HT-29 (cell line): Measurements from ENCODE around the gene HDAC6. TPM values are rescaled to one million over a fixed set of nuclear protein-coding genes. Genes with fewer than 3 reads are reported as not detected.

Experiments
- small RNA-seq: library from RNA; depleted of rRNA; stranded (forward); fragments of <200 nt; gene quantifications from one replicate; pipeline ENCODE3, GENCODE V24; 2014
- total RNA-seq: library from RNA; depleted of rRNA; stranded (reverse); fragments of >200 nt; shearing (Covaris generic); gene quantifications from 2 replicates; pipeline ENCODE4 v1.2.3, GENCODE V29; 2014; rRNA removed

Gene HDAC6
- total RNA-seq, 1 experiment from 2014 or later = 65.2 TPM

Small RNAs within 50 kb of the gene (small RNA-seq; reads per million reads assigned to genes)
- not detected for gene RNU6-29P

Other genes starting within 250 kb of the HDAC6 start
- 134 and 135 TPM in 2 replicates for gene RBM3, start 227.6 kb upstream of the HDAC6 start, total RNA-seq
- 120 and 165 TPM in 2 replicates for gene WDR13, start 204.6 kb upstream of the HDAC6 start, total RNA-seq
- gene WAS, start 118.3 kb upstream of the HDAC6 start, total RNA-seq = 0.15 and 0.50 TPM in 2 replicates
- 25.3 and 26.2 TPM in 2 replicates for gene SUV39H1, start 105.3 kb upstream of the HDAC6 start, total RNA-seq
- gene GLOD5, start 40.3 kb upstream of the HDAC6 start, total RNA-seq = 0.63 TPM in 1 of 2 replicates, not detected in the other
- not detected in 2 replicates for gene GATA1, start 15.5 kb upstream of the HDAC6 start, total RNA-seq
- gene ERAS, start 24.4 kb downstream of the HDAC6 start, total RNA-seq = not detected in 2 replicates
- not detected in 2 replicates for gene PCSK1N, start 33.5 kb downstream of the HDAC6 start, total RNA-seq
- 127 and 148 TPM in 2 replicates for gene TIMM17B, start 95.7 kb downstream of the HDAC6 start, total RNA-seq
- 86.3 and 97.5 TPM in 2 replicates for gene PQBP1, start 95.9 kb downstream of the HDAC6 start, total RNA-seq
- gene SLC35A2, start 109.6 kb downstream of the HDAC6 start, total RNA-seq = 66.8 and 75.0 TPM in 2 replicates
- 13.4 and 14.9 TPM in 2 replicates for gene PIM2, start 117.0 kb downstream of the HDAC6 start, total RNA-seq
- 42.8 and 48.6 TPM in 2 replicates for gene OTUD5, start 155.5 kb downstream of the HDAC6 start, total RNA-seq
- gene KCND1, start 169.8 kb downstream of the HDAC6 start, total RNA-seq = 0.18 TPM in 1 of 2 replicates, not detected in the other
- gene GRIPAP1, start 200.2 kb downstream of the HDAC6 start, total RNA-seq = 24.6 and 26.4 TPM in 2 replicates
- gene TFE3, start 241.3 kb downstream of the HDAC6 start, total RNA-seq = 46.6 and 53.6 TPM in 2 replicates